Measurements from ENCODE around the gene AUTS2. TPM values are rescaled to one million over a fixed set of nuclear protein-coding genes. Genes with fewer than 3 reads are reported as not detected.

AUTS2 gene
- total and polyA plus RNA-seq, 2 experiments from 2014 or later = 32.0 to 91.0 TPM

GRCh38 chr7:70178787-70179186 is 580.5 kb downstream of the AUTS2 start:
- peak overlapping the region; percentile 48; the same call in 1 of the 2 replicates for H3K4me2 ChIP-seq
- no peak overlapping the region; the same call in 1 of the 2 replicates for H3K27ac ChIP-seq (ENCODE audit: low read depth)
- Mint-ChIP-seq H3K27ac (no peak overlapping the region), H3K27me3 (ENCODE audit: insufficient read depth, low read depth, poor library complexity) (peaks cover 1% of the 10 kb centered on the region), H3K4me3 (no peak overlapping the region; the same call in 2 of the 3 replicates), H3K4me1 (peaks cover 25% of the 10 kb centered on the region), H3K36me3 (ENCODE audit: low read depth) (no peaks in the 10 kb centered on the region), H3K9me3 (0 out of 3 replicates have a peak, but pooled peaks cover 3% of the 10 kb centered on the region)
- no peaks in the 10 kb centered on the region for H3F3A ChIP-seq (replicated peaks; ENCODE audit: low read depth)
- TF ChIP-seq CTCF (conservative IDR thresholded peaks at IDR 0.05; ENCODE audit: low read depth in 2 of 2) = no peak
- TF ChIP-seq STAT1 (IDR thresholded peaks at IDR 0.05; ENCODE audit: unreplicated experiment) = no peak
- no peak for TF ChIP-seq POLR2AphosphoS5 (IDR thresholded peaks at IDR 0.05; ENCODE audit: low read depth)
- TF ChIP-seq ZNF331 (CRISPR knock-in tag; IDR thresholded peaks at IDR 0.05; ENCODE audit: low read depth) = no peak
- no peak for TF ChIP-seq JUNB (IDR thresholded peaks at IDR 0.05; ENCODE audit: unreplicated experiment)
- TF ChIP-seq ZNF462 (CRISPR knock-in tag; IDR thresholded peaks at IDR 0.05) = no peak
- TF ChIP-seq REST (IDR thresholded peaks at IDR 0.05; ENCODE audit: unreplicated experiment) = no peak
- TF ChIP-seq EZH2phosphoT487 (IDR thresholded peaks at IDR 0.05; ENCODE audit: unreplicated experiment) = no peak
- TF ChIP-seq ZNF114 (CRISPR knock-in tag; IDR thresholded peaks at IDR 0.05) = no peak
- TF ChIP-seq NANOG (IDR thresholded peaks at IDR 0.05; ENCODE audit: borderline replicate concordance) = no peak
- no peak for TF ChIP-seq CREB1 (CRISPR knock-in tag; IDR thresholded peaks at IDR 0.05; ENCODE audit: low read depth)
- TF ChIP-seq EZH2 (IDR thresholded peaks at IDR 0.05; ENCODE audit: low read depth, unreplicated experiment) = no peak
- TF ChIP-seq ETS1 (IDR thresholded peaks at IDR 0.05) = no peak
- no peak for DNase-seq (ENCODE audit: low spot score)
- no peaks in the 10 kb centered on the region for H3K36me3 ChIP-seq (ENCODE audit: insufficient read depth)
- H3K9me2 ChIP-seq (ENCODE audit: insufficient read depth) = 0 out of 2 replicates have a peak, but pooled peaks cover 7% of the 10 kb centered on the region
- H4K20me1 ChIP-seq (replicated peaks; ENCODE audit: insufficient read depth) = no peaks in the 10 kb centered on the region
- H3K27me3 ChIP-seq (ENCODE audit: insufficient read depth) = no peaks in the 10 kb centered on the region
- peak; percentile 59 for ATAC-seq
- no peak overlapping the region for H3K4me3 ChIP-seq
- peaks cover 10% of the 10 kb centered on the region for H3K4me1 ChIP-seq (ENCODE audit: insufficient read depth)
- no peak overlapping the region for H2AFZ ChIP-seq
- no peaks in the 10 kb centered on the region for H3K79me2 ChIP-seq (replicated peaks; ENCODE audit: insufficient read depth)

Data from GM23338 (cell line).